GM18907 (cell line): ENCODE data around the gene ACOT11.

Experiments
- ATAC-seq: cut with Tn5 transposase; IDR thresholded peaks from one replicate; pipeline ENCODE4 v1.9.1; 2021; ENCODE audit warnings: mild to moderate bottlenecking, moderate library complexity; ENCODE audit not compliant: unreplicated experiment

ACOT11 gene

DNA sequence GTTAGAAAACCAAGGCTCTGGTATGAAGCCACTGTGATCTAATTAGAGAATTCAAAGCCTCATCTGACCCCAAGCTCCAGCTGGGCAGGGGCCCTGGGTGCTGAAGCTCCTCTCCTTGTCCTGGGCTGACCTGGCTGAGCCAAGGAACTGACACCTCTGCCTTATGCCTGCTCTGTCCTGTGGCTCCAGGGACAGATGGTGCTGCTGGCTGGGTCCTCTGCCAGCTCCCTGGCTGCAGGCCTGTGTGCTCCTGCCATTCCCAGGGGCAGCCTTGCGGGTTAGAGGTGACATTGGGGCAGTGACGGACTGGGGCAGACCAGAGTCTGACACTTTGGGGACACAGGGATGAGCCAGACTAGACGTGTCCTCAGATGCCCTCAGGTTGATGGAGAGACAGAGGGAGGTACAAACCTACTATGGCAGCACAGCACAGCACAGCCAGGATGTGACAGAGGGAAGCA, 11.8 kb downstream of the ACOT11 start:
- no peak for ATAC-seq

DNA sequence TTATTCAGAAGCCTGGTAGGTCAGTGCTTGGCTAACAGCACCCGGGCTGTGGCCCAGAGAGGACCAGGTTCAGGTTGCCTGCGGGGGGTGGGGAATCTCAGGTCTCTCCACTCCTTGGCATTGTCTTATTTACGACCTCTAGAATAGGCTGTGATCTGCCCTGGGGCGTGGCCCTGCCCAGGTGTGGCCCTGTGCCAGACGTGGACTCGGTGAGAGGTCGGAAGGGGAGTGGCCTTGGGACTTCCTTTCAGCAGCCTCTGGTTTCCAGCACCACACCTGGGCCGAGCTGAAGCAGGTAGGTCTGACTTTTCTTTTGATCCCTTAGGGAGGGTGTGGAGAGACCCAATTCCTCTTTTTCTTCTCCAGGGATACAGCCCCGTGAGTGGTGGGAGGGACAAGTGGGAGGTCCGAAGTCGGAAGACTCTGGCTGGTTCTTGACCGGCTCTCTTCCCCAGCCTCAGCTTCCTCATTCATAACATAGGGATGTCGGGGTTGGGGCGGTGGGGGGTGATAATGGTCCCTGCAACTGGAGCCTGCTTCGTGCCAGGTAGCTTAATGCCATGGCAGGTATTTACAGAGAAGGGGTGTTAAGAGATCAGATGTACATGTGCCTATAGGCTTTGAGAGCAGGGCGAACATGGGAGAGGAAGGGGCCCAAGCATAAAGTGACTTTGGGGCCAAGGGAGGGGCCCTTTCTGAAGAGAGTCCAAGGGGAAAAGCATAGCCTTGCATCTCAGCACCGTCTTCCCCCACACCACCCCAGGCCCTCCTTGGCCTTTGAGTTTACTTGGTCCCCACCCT, 16.5 kb downstream of the ACOT11 start:
- no peak for ATAC-seq

DNA sequence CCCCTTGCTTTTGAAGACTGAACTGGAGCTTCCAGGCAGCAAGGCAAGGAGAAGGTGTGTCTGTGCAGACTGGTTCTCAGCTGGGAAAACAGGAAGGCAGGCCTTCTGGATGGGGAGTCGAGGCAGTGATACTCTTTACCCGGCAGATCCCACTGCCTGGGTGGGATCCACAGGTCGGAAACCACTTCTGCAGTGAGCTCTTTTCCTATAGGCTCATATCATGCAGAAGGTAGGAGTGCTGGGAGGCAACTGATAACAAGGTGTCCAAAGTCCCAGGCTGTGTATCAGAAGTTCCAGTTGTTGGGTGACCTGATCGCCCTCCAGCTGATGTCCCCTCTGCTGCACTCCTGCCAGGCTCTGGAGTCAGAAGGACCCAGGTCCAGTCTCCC, 17.1 kb downstream of the ACOT11 start:
- ATAC-seq, result no peak

DNA sequence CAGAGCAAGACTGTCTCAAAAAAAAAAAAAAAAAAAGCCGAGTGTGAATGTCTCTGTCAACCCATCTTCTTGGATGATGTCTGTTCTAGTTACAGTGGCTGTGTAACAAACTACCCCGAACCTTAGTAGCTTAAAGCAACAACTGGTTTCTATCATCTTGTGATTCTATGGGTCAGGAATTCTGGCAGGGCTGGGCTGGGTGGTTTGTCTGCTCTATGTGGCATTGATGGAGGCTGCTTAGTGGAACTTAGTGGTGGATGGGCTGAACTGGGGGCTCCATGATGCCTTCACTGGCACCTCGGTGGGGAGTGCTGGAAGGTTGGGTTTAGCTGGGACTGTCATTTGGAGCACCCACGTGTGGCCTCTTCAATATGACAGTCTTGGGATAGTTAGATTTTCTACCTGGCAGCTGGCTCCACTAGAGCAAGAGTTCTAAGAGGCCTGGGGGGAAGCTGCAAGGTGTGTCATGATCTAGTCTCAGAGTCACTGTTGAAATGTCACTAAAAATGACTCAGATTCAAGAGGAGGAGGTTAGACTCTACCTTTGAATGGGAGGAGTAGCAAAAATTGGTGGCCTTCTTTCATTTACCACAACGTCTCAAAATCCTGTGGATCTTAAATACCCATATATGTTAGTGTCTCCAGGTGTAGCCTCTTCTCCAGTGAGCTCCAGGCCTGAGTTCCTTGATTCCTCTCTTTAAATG, 18.6 kb downstream of the ACOT11 start:
- no peak for ATAC-seq

DNA sequence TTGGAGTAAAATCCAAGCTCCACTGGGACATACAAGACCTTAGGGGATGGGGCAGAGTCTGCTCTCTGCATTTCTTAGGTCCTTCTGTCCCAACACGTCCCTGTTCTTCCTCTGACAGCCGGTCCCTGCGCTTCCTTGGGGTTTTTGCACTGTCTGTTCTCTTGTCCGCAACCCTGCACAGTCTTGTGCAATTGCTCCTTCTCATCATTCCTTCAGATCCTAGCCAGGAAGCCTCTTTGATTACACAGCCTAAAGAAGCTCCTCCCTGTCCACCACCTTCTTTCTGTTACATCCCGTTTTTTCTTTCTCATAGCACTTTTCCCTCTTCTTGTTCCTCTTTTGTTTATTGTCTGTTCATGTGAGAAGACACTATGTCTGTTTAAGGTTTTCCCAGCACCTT, 19.9 kb downstream of the ACOT11 start:
- ATAC-seq, result no peak

DNA sequence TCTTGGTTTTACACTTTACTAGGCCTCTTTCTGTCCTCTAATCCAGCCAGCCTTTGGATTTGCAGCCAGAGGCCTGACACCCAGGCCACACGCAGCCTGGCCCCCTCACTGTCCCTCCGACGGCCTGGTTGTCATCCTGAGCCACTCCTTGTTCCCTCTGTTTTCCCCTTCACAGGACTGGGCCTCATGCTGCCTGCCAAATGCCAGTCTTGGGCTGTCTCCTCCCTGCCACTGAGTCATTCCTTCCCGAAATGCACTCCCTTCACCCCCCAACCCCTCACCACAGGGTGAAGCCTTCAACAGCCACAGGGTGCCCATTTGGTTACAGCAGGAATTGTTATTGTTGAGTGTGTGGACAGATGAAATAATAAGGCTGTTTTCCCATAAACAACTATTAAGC, 21.3 kb downstream of the ACOT11 start:
- ATAC-seq, result no peak

DNA sequence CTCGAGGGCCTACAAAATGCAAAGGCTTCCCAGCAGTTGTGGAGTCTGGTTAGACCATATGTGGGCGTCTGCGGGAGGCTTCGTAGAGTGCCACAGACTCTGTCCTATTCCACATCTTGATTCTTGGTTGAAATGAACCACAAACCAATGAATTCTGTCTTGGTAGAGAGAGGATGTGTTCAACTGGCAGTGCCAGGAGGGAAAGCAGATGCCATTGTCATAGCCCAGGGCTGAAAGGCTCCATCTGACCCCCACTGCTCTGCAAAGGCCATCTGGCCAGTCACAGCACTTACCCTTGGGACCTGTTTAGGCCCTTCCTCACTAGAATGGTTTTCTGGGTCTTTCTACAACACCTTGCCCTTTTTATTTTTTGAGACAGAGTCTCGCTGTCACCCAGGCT, 22.1 kb downstream of the ACOT11 start:
- ATAC-seq, result no peak

DNA sequence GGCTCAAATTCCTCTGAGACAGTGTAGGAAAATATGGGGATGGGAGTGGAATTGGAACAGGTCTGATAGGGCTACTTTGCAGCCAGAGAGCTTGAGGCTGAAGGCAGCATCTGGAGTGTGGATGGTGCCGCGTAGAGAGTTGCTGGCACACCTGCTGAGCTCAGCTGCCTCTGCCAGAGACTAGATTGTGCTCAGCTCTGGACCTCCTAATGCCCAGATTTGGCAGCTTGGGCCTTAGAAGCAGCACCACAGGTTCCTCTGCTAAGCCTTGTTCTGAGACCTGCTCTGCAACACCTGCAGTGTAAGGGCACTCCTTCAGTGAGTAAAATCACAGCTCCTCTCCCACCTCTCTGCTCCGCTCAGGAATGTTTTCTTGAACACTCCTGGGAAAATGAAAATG, 23.3 kb downstream of the ACOT11 start:
- ATAC-seq, result no peak

DNA sequence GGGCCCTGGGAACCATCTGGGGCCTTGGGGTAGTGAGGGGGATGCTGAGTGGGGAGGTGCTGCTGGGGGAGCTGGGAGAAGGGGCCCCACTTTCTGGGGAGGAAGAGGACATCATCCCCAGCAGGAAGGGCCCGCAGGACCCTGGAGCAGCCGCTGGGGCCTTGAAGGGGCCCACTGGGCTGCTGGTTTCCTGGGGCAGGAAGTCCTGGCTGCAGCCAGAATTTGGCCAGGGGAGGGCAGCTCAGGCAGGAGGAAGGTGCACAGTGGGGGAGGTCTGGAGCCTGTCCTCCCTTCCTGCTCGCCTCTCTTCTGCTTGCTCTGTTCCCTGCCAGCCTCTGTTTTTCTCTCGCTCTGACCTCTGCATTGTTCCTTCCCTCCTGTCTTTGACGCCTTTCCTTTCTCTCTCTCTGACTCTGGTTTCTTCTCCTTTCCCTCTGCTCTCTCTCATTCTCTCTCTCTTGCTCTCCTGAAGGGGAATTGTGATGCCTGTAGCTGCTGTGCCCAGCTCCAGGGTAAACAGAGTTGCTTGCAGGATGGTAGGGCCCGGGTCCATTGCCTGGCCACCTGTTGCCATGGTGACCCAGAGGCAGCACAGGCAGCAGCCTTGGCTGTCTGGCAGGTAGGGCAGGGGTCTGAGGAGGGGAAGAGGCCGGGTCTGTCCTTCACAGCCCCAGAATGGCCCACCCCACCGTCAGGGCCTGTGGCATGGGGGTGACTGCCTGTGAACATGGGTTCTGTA, 23.9 kb downstream of the ACOT11 start:
- no peak for ATAC-seq

DNA sequence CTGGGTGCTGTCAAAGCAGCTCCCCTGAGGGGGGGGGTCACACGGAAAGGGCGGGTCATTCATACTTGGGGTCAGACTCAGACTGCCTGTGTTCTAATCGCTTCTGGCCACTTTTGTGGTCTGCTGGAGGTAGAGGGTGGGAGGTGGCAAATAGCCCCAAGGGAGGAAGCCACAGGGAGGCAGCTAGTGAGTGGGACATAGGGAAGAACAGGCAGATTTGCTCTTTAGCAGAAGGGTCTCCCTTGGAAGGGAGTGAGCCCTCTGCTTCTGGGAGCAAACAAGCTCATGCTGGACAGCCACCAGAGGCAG, 24.5 kb downstream of the ACOT11 start:
- no peak for ATAC-seq

DNA sequence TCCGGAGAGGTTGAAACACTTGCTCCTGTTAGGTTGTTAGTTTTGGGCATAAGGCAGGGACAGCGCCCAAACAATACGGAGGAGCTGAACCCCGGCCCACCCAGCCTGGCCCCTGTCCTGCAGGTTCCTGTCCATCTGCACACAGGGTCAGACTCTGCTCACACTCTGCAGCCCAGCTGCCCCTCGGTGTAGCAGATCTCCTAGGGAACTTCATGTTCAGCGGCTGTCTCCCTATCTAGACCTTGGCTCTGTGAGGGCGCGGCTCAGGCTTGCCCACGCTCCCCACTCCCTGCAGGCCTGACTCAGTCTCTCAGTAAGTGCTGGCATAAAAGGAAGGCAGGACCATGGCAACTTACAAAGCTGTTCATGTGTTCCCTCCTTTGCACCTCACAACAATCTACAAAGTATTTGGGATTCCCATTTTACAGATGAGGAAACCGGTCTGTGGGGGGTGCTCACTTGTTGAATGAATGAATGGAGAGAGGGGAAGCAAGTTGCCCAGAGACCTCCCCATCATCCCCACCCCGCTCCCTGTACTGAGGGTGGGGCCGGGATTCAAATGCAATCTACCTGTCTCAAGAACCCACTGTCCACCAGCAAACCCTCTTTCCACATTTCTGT, 26.2 kb downstream of the ACOT11 start:
- ATAC-seq, result no peak

DNA sequence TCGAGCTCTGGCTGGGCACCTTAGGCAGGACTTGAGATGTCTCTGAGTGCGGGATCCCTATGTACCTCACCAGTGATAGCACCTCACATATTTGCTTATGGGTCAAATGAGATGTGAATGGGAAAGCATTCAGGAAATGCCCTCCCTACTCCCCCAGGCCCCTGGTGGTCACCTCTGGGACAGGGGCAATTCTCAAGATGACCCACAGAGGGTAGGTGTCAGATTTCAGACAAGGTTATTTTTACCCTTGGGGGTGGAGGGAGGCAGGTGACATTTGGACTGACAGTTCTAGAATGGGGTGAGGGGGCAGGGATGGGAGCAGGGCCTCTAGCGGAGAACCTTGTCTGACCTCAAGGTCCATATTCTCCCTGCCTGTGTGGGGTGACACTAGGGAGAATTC, 27.1 kb downstream of the ACOT11 start:
- no peak for ATAC-seq

DNA sequence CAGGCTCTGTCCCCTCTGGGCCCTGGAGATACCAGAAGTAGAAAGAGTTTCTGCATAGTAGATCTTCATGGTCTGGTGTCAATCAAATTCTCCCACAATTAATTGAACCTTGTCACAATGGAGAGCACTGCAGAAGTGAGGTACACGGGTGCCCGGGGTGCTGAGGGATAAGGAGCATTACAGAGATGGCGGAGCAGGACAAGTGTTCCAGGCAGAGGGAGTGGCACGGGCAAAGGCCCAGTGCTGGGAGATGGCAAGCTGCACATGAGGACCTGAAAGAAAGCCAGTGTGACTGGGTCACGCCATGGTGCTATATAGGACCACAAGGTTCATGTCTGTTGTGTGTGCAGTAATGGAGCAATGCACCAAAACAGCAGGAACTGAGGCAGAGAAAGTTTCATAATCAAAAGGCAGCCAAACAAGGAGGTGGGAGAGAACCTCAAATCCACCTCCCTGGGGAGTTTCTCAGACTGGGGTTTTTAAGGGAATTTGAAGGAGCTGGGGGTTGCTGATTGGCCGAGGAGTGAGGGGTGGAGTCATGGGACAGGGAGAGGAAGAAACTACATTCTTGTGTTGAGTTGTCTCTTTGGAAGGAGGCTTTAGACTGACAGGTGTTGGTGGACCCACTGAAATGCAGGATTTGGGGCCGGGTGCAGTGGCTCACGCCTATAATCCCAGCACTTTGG, 27.7 kb downstream of the ACOT11 start:
- ATAC-seq, result no peak

DNA sequence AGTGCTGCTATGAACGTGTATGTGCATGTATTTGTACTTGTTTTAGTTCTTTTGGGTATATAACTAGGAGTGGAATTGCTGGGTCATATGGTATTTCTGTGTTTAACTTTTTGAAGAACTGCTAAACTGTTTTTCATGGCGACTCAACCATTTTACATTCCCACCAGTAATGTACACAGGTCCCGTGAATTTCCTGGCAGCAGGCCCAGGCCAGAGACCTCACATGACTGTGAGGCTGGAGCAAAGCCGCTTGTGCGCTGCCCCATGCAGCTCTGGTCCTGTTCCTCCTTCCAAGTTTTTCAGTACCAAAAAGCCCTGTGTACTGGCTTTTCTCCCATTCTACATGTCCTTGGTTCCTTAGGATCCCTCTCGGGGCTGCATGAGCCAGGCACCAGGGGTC, 29.6 kb downstream of the ACOT11 start:
- ATAC-seq, result no peak

DNA sequence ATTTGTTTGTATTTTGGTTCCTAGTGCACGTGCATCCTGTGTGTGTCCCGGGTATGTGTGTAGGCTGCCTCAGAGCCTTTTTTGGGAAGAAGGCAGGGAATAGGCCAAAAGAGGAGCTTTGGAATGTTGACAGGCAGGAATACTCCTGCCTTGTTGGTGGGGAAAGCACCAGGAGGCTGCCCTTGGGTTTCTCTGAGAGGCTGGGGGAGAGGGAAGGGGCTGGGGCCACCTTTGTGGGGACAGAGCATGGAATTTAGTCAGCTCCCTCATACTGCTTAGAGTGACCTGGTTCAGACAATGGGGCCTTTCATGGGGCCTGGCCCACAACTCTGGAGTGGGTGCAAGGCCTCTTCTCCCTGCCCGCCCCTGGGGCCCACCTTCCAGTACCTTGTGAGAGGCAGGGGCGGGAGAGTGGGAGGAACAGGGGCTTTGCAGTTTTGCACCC, 31.3 kb downstream of the ACOT11 start:
- no peak for ATAC-seq

DNA sequence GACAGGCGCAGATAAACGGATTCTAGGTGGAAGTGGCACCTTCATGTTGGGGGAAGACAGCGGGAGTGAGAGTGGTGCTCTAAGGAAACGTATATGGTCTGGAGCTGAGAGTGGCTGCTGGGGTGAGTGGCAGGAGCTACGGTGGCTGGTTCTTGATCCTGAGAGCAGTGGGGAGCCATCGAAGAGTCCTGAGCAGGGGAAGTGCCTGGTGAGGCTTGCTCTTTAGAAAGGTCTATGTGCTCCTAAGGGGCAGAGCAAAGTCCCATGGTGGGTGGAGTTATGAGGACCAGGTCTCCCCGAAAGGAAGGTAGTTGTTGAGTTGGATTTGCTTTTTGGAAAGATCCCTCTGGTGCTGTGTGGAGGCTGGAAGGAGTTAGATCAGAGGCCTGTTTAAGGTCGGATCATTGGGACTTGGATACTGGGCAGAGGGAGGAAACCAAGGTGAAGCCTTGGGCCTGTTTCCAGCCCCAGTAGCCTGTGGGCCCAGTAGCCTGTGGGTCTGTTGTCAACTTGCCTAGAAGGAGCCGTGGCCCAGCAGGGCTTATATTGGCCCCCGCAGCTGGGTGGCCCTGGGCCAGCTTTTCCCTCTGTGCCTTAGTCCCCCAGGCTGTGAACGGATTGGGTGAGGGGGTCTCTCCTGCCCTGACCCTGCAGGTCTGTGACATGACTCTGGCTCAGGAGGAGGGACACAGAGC, 33.0 kb downstream of the ACOT11 start:
- no peak for ATAC-seq

DNA sequence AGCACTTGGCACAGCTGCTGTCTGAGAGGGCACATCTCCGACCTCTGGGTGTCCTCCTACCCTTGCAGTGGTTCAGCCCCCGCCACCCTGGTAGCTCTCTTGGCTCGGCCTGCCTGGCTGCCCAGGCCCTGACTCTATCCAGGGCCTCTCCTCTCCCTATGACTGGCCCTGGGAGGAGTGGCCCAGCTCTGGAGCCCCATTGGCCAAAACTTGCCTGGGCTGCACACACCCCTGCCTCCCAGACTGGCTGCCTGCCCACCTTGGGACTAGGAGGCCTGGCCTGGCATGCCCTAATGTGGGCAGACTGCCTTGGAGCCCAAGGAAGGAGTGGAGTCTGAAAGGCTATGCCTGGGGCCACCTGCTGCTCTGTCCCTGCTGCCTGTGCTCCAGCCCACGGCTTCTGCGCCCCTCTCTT, 33.6 kb downstream of the ACOT11 start:
- ATAC-seq, result no peak

DNA sequence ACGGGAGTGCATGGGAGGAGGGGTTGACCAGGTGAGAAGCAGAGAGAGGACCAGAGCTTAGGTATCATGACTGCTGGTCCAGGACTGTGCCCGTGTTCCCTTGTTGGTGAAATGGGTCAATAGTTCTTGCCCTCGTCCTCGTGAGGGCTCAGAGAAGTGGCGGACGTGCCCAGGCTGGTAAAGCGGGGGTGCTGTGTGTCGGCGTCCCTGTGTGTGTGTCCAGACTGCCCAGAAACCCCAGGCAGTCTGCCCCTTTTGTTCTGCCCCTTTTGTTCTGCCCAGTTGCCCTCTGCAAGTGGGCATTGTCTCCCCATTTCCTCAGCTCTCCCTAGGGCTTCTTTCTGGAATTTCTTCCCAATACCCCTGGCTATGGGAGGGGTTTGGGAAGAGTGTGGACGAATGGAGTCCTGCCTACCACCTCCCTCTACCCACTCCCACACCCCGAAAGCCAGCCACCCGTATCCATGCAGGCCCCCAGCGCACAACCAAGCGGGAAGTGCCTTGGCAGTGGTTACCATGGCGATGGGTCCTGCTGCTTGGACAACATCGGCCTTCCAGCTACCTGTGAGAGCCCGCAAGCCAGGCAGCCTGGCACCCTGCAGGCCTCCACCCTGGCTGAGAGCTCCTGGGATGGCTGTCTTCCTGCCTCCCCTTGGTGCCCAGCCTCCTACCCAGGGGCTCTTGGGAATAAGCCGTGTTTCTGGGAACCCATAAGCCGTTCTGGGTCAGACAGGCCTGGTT, 34.7 kb downstream of the ACOT11 start:
- no peak for ATAC-seq

DNA sequence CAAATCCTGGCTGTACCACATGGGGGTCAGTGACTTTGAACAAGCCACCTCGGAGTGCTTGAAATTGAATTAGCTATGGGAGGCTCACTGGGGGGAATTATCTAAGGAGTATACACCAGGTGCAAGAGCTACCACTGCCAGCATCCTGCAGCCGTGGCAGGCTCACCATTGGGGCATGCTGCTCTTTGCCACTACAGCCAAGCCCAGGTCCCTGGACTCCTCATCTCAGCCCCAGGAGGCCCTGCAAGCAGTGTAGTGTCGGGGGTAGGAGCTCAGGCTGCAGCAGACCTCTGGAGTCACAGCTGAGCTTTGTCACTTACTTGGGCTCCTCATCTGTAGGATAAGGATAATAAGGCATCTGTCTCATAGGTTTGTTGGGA, 35.3 kb downstream of the ACOT11 start:
- no peak for ATAC-seq

DNA sequence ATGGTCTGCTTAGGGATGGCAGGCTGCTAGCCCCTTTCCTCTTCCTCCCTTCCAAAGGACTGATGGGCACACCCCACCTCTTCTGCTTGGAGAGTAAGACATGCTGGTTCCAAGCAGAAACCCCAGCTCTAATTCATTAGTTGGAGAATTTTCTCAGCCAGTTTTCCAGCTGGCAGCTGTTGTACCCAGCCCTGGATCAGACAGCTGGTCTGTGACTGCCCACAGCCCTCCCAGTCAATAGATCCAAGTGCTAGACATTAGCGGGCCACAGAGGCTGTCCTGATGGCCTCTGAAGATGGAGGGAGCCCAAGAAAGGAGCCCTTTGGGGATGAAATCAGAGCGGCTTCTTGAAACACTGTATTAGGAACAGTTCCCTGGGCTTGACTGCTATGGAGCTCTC, 35.8 kb downstream of the ACOT11 start:
- ATAC-seq, result no peak
